Measurements from ENCODE around the gene TMEM240.
"Not testable (repeated sequence)": the region's sequence is repeated elsewhere in the genome, so short reads cannot be mapped to it uniquely, and the experiment has no call there.

The TMEM240 gene

DNA sequence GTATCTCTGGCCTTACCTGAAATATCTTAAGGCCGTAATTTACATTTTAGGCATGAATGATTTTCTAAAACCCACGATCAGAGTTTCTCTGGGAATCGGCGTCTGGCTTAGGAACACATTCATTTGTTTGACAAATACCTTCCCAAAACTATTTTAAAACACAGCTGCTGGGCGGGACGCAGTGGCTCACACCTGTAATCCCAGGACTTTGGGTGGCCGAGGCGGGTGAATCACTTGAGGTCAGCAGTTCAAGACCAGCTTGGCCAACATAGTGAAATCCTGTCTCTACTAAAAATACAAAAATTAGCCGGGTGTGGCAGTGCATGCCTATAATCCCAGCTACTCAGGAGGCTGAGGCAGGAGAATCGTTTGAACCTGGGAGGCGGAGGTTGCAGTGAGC, 16.5 kb upstream of the TMEM240 start:
- not testable (repeated sequence) for DNase-seq

DNA sequence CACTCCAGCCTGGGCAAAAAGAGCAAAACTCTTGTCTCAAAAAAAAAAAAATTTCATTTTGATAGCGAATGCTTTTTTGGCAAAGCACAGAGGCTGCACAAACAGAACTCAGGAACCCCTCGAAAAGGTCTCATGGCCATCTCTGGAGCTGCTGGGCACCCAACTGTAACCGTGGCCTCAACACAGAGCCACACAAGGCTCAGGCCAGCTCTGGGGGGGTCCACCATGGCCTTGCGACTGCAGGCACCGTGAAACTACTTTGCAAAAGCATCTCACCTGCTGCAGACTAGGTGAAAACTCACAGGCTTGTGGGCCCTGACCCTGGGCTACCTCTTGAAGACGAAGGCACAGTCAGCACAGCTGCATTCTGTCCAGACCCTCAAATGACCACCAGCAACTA, 16.1 kb upstream of the TMEM240 start:
- no peak for DNase-seq

DNA sequence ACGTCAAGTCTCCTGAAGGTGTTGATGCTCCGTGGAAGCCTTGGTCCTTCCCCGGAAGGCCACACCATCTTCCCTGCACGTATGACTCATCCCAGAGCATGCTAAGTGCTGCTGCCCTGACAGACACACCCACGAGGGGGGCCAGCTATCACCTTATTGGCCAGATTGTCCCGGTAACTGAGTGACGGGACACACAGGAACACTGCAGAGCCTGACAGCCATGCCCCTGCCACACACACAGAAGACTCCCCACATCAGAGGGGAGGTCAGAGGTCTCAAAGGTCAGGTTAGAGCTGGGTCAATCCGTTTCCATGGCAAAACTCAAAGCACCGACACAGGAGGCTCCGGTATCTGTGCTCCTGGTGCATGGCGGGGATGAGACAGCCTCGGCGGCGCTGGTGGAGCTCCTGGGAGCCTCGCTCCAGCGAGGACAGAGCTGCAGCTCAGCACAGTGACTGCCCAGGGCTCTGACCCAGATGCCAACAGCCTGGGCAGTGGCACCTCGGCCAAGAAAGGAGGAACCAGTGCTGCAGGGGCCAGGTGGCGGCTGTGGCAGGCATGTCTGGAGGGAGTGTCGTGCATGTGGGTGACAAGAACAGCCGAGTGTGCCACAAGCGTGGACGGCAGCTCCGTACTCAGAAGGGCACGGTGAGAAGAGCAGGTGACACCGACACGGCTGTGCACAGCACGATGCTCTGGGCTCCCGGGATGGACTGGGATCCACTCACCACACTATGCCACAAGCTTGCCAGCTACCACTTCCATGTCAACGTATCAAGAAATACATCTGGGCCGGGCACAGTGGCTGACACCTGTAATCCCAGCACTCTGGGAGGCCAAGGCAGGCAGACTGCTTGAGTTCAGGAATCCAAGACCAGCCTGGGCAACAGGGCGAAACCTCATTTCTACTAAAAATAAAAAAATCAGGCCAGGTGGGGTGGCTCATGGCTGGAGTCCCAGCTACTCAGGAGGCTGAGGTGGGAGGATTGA, 14.8 kb upstream of the TMEM240 start:
- no peak for DNase-seq

DNA sequence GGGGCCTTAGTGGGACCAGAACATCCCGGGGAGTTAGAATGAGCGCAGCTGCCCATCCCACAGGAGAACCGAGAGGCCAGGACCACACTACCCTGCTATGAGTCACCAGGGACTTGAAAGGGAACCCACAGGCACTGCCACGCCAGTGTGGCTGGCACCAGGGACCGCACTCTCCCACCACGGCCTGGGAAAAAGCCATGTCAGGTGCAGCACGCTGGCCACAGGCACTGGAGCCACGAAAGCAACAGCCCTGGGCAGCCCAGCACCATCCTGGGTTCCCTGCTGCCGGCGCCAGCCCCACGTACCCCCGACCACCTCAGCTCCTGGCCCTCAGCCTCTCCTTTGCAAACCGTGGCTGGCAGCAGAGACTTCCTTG, 14.1 kb upstream of the TMEM240 start:
- no peak for DNase-seq

DNA sequence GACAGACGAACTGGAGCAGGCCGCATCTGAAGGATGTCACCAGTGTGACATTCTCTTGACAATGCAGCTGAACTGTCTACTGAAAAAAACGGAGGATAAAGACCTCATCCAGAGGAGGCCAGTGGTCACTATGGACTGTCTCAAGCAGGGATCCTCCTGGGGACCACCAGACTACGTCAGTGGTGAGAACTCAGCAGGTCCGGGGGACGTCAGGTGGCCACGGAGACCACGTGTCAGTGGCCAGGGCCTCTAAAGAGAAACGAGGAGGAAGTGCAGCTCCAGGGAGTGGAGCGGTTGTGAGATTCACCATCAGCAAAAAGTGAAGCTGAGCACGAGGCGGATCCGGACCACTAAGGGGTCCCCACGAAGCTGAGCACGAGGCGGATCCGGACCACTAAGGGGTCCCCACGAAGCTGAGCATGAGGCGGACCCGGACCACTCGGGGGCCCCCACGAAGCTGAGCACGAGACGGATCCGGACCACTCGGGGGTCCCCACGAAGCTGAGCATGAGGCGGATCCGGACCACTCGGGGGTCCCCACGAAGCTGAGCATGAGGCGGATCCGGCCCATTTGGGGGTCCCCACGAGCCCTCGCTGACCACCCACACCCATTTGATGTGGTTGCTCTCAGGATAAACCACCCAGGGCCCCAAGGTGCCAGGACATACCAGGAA, 13.5 kb upstream of the TMEM240 start:
- DNase-seq, result no peak

DNA sequence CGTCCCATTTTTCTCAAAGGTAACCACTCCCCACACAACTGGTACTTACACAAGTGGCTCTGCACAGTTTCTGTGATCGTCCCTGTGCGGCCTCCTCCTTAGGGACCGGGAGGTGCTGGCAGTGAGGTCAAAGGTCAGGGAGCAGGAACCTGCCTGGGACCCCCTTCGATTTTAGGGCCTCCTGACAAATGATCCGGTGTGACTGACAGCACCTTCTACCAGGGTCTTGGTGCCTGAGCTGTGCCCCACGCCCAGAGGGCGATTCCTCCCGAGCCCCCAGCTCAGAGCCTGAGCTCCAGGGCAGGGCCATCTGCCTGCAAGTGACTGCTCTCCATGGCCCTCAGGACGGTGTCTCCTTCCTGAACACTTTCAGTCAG, 11.8 kb upstream of the TMEM240 start:
- DNase-seq, result no peak

DNA sequence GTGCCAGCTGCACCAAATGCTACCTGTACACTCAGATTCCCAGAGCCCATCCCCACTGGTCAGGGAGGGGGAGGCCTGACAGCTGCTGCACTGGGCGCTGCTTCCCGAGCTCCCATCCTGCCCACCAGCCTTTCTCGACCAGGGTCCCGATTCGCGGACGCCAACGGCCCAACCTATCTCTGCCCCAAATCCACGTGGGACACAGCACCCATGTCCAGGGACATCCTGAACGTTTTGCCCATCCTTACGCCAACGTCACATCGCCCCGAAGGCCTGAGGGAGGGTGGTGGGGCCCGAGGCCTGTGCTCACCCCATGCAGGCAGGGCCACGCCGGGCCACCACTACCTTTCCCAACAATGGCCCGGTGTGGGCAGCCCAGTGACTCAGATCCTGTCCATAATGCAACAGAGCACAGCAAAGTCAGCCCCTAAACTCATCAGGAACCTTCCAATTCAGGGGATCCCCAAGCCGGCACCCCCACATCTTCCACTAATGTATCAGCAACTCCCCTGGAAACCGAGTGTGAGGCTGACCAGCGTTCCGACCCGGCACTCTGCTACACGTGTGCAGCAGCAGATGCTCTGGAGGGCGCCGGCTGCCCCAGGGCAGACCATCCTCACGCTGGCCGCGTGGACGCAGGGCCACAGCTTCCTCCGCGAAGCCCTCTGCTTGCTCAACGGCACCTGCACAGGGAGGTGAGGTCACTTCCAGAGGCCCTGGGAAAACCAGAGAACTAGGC, 11.3 kb upstream of the TMEM240 start:
- DNase-seq, result no peak

DNA sequence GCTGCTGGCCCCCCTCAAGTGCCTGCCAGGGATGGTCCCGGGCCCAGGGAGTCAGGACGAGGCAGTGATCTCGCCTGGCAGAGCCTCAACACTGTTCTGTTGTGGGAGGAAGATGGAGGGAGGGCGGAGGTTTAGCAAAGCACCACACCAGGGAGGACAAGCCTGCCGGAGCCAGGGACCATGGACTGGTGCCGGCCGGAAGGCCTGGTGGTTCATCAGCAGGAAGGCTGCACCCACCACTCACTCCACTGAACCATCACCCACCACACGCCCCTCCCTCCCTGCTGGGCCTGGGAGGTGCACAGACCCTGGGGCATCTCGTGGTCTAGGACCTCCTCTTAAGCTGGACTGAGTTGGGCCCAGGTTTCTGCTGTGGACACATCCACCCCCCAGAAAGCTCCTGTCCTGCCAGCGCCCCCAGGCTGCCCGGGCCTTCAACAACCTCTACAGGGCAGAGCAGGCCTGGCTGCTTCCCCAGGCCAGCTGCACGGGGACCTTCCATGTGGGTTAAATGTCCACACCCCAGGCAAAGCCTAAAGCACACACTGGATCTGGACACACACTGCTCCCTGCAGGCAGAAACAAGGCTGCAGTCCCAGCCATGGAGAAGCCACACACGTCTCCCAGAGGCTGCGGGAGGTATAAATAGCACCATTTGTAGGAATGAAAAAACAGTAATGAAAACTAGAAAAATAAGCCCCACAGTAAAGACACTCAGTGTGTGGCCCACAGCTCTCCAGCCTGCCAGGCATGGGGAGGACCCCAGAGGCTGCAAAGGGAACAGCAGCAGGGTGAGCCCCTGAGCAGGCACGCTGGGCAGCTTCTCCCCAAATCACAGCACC, 10.4 kb upstream of the TMEM240 start:
- no peak for DNase-seq

DNA sequence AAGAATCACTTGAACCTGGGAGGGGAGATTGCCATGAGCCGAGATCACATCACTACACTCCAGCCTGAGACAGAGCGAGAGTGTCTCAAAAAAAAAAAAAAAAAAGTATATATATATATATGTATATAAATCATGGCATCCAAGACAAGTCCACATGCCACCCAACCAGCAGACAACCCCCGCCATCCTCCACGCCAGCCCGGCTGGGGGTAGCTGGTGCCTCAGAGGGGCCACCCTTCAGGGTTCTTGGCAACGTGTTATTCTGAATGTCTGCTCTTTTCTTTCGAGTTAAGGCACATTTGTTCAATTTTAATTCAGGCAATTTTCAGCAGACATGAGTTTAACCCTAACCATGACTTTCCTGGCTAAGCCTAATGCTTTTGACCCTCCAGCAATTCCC, 9.7 kb upstream of the TMEM240 start:
- no peak for DNase-seq

DNA sequence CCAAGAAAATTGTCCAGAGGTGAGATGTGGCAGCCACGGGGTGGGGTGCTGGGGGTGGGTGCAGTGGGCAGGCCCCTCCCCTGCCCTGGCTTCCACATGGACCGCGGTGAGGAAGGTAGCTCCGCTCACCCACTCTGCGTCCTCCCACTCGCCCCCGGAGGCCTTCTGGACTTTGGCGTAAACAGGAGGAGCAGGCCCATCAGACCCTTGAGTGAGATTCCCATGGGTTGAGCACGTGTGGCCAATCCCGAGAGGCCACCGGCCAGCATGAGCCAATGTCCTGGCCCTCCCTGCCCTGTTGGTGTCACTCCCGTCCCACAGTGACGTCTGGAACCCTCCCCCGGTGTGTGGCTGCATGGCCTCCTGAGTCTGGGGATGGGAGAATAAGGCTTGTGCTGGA, 8.2 kb upstream of the TMEM240 start:
- DNase-seq, result no peak

DNA sequence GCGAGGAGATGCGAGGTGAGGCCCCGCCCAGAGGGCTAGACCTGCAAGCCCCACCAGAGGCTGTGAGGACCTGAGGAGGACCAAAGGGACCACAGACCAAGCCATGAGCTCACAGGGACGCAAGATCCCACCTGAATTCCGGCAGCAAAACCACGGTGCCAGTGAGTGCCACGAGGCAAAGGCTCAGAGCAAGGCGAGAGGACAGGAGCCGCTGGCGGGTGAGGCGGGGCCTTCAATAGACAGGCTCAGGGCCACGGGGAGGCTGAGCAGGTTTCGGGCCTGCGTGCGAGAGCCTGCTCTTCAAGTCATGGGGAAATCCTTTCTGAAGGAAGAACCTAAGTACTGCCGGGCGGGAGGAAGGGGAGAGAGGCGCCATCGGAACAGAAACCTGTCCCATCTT, 7.1 kb upstream of the TMEM240 start:
- DNase-seq, result no peak

DNA sequence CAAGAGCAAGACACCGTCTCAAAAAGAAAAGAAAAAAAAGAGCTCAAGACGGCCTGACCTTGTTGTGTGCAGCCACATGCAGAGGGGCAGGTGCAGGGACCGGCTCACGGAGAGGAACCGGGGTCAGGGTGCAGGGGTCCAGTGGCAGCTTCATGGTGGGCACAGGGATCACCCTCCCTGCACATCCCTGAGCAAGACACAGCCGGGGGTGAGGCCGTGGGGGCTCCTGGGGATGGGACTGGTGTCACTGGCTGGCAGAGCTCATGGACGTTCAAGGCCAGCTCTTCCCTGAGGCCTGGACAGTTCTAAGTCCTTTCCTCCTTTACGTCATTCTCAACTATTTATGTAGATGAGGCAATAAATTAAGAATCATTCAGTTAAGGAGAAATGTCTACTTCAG, 6.6 kb upstream of the TMEM240 start:
- DNase-seq, result no peak

DNA sequence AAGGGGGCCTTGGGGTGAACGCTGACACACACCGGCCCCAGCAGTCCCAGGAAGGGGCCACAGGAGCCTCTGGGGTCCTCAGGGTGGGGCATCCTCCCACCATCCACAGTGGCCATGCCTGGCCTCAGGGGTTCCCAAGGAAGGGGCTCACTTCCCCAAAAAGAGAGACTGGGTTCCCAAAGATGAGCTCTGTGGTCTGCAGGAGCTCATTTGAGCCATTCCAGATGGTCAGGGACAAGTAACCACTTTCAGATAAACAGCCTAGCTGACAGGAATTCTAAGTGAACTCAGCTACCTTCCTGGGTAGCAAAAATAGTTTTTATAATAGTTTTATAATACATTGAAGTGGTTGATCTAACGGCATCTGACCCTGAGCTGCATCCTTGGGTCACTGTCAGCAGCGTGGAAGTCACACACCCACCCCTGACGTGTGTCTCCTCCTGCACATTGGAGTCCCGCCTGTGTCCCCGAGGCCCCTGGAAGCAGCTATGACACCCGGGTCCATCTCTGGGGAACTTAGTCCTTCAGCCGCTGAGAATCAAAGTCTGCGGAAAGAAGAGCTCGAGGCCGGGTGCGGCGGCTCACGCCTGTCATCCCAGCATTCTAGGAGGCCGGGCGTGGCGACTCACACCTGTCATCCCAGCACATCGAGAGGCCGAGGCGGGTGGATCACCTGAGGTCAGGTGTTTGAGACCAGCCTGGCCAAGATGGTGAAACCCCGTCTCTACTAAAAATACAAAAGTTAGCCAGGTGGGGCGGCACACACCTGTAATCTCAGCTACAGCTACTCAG, 5.7 kb upstream of the TMEM240 start:
- no peak for DNase-seq

DNA sequence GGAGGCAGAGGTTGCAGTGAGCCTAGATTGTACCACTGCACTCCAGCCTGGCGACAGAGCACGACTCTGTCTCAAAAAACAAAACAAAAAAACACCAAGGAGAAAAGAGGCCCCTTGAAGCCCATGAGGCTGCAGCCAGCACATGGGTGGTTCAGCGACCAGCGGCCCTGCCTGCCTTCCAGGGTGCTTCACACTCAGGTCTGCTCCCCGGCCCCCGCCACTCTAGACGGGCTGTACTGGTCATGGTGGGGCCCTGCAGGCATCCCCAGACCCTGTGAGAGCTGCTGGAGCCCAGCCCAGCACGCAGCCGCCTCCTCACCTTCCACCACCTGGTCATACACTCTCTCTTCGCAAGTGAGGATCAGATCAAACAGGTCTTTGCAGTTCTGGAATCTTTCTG, 4.1 kb upstream of the TMEM240 start:
- DNase-seq, result no peak

DNA sequence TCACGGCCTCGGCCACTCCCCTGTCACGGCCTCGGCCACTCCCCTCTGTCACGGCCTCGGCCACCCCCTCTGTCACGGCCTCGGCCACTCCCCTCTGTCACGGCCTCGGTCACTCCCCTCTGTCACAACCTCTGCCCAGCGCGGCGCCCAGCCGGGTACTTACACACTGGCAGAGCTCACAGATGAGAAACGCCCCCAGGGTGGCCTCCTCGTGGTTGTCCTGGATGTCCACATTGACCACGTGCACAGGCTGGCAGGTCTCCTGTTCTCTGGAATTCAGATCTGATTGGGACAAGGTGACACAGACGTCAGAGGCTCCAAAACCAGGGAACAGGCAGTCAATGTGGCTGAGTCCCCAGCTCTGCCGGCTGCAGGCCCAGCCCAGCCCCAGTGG, 3.3 kb upstream of the TMEM240 start:
- no peak for DNase-seq

DNA sequence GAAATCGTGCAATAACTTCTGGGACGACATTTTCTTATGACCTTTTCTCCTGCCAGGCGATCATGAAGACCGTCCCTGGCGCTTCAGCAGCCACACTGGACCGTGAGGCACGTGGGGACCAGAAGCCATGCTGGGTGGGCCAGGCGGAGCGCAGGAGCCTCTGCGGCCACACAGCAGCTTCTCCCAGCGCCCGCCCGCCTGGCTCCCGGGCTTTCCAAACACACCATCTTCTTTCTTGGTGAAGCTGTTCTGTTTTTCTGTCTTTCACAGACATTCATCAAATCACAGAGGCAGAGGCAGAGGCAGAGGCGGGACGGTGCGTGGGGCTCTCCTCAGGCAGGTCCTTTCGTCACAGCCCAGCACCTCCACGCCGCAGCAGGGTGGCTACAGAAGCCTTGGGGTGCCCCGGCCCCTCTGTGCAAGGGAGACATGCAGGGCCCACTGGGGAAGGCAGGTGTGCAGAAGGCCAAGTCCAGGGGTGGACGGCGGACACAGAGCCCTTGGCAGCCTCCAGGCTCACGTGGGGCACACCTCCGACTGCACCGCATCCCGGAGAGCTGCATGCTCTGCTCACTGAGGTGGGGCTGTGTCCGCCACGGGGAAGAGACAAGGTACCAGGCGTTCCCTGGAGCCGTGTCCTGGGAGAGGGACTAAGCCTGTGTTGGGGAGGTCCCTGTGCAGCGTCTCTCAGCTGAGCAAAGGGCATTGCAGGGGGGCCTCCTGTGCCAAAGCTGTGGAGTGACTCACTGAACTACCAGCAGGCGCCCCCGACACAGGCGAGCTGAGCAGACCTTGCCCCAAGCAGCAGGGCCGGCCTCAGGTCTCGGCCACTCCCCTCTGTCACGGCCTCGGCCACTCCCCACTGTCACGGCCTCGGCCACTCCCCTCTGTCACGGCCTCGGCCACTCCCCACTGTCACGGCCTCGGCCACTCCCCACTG, 2.6 kb upstream of the TMEM240 start:
- DNase-seq, result no peak

DNA sequence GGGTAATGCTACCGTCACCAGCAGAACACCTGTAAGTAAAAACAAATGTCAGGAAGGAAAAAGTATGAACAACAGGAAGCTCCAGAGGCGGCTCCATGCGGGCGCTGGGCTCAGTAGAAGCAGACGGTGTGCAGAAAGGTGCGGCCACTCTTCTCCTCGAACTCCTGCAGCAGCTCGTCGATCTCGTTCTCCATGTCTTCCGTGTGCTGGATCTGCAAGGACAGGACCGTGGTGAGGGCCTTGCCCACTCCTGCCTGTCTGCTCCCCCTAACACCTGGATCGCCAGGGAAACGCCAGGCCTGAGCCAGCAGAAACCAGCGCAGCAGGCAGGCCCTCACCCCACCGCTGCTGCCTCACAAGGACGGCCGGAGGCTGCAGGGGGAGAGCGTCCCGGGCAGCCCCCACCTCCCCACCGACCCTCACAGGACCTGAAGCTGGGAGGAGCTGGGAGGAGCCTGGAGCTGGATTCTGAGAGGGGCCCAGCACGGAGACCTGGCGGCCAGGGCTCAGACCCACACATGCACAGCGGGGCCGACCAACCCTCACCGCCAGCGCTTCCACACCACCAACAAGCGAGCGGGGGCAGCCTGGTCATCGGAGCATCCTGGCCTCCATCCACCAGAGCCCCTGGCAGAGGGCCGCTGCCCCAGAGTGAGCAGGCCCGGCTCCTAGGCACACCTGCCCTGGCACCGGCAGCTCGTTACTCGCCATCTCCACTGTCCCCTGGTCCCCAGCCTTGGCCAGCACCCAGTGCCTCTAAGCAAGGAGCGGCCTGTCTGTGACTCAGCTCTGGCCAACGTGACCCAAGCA, 1.7 kb upstream of the TMEM240 start:
- no peak for DNase-seq

DNA sequence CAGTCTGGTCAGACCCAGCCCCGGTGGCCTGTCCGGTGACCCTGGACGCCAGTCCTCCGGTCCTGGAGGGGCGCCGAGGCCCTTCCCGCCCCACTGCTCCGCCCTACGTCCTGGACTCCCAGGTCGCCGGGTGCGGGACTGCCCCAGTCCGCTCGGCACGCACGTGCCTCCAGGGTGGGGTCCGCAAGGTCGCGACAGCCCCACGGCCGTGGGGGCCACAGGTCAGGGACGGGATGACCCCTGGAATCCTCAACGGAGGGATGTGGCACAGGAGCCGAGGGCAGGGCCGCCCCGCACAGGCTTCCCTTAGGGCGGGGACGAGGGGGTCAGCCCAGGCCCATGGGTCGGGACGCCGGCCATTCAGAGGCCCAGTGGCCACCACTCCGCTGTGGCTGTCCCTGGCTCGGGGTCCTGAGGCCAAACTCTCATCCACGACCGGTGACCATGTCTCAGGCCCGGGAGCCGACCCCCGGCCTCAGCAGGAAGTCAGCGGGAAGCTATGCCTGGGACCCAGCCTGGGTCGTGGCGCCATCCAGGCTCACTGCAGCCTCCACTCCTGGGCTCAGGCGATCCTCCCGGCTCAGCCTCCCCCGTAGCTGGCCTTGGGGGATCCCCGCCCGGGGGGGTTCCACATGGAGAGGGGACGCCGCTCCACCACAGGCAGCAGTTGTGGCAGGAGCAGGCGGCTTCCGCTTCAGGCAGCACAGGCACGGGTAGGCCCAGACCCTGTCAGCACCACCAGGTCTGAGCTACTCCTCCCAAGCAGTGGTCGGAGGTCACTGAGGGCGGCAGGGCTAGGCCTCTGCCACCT, 599 bp upstream of the TMEM240 start:
- DNase-seq, result no peak

Data from activated CD4-positive, CD25-positive, alpha-beta regulatory T cell treated with anti-CD3 and anti-CD28 coated beads, Interleukin-2, amount 50 U/mL, for 72 hours (primary cell).